Body of pancreas (tissue), 4 donors: ENCODE measurements around the gene GJA4.

Experiments used
- CTCF ChIP-seq, 7 experiments: fragments of 450-650 bp in 4 of 7; fragments of 200-600 bp in 3 of 7; sonication (generic) in 3 of 7; IDR thresholded peaks; one replicate each; pipeline ENCODE4 v1.5.1; 2016 to 2019; ENCODE audit warnings: antibody characterized with exemption in 7 of 7
- POLR2A ChIP-seq, 3 donors: fragments of 450-650 bp; IDR thresholded peaks; one replicate each; pipeline ENCODE4 v1.6.1; 2016; ENCODE audit warnings: antibody characterized with exemption in 3 of 3, mild to moderate bottlenecking in 2 of 3

DNA sequence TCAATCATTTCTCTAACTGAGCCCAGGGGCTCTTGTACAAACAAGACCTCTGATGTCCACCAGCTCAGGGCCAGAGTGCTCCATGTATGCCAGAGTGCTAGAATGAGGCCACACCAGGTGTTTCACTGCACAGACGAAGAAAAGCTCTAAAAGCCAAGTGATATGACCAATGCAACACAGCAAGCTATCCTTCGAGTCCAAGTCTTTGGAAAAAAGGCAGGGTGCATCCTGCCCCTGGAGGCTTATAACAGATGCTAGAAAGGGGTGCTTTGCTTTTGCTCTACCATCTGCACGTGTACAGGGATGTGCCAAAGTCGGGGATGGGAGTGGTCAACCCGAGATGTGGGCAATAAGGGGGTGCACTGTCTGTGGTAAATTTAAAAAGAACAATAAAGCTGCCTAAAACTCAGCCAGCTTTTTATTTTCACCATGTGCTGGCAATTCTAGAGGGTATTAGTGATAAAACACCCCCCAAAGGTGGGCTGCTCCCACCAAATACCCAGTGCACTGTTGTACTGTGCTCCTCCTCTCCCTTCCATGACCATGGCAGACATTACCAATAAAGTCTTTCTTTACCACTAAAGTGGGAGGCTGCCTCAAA is 34.6 kb downstream of the GJA4 start:
- TF ChIP-seq CTCF (IDR thresholded peaks at IDR 0.05) (no peak), POLR2A (IDR thresholded peaks at IDR 0.05) (no peak)
